HG03066 (cell line): ENCODE measurements around the gene DCLK2.
"Not testable (repeated sequence)": the region's sequence is repeated elsewhere in the genome, so short reads cannot be mapped to it uniquely, and the experiment has no call there.

Source experiments
- ATAC-seq: cut with Tn5 transposase; IDR thresholded peaks from one replicate; pipeline ENCODE4 v1.9.1; 2021; ENCODE audit warnings: low read depth; ENCODE audit not compliant: unreplicated experiment

DCLK2 gene

GRCh38 chr4:150197256-150197655 lies 119.0 kb downstream of the DCLK2 start:
- not testable (repeated sequence) for ATAC-seq

- no peak for ATAC-seq
These were observed 120.8 kb downstream of the DCLK2 start for GRCh38 chr4:150199056-150199455.

- no peak for ATAC-seq
These were observed 126.8 kb downstream of the DCLK2 start for GRCh38 chr4:150205016-150205415.

GRCh38 chr4:150206265-150206664 lies 128.0 kb downstream of the DCLK2 start:
- ATAC-seq: no peak

- no peak for ATAC-seq
These were observed 128.7 kb downstream of the DCLK2 start for GRCh38 chr4:150206954-150207353.

- ATAC-seq: no peak
These were observed 129.6 kb downstream of the DCLK2 start for GRCh38 chr4:150207871-150208270.

- no peak for ATAC-seq
These were observed 131.0 kb downstream of the DCLK2 start for GRCh38 chr4:150209140-150209829.

GRCh38 chr4:150211016-150211415 lies 132.8 kb downstream of the DCLK2 start:
- no peak for ATAC-seq

GRCh38 chr4:150211799-150212445 lies 133.7 kb downstream of the DCLK2 start:
- ATAC-seq: no peak

- ATAC-seq: no peak
These were observed 134.2 kb downstream of the DCLK2 start for GRCh38 chr4:150212485-150212884.

- ATAC-seq: no peak
These were observed 134.7 kb downstream of the DCLK2 start for GRCh38 chr4:150212927-150213326.

- ATAC-seq: no peak
These were observed 137.4 kb downstream of the DCLK2 start for GRCh38 chr4:150215601-150216000.

- ATAC-seq: no peak
These were observed 138.5 kb downstream of the DCLK2 start for GRCh38 chr4:150216726-150217125.

GRCh38 chr4:150217192-150217591 lies 138.9 kb downstream of the DCLK2 start:
- no peak for ATAC-seq

- ATAC-seq: no peak
These were observed 139.6 kb downstream of the DCLK2 start for GRCh38 chr4:150217808-150218207.

GRCh38 chr4:150218447-150218846 lies 140.2 kb downstream of the DCLK2 start:
- no peak for ATAC-seq

GRCh38 chr4:150219841-150220240 lies 141.6 kb downstream of the DCLK2 start:
- ATAC-seq: no peak

GRCh38 chr4:150224896-150225591 lies 146.8 kb downstream of the DCLK2 start:
- ATAC-seq: no peak

- ATAC-seq: no peak
These were observed 151.3 kb downstream of the DCLK2 start for GRCh38 chr4:150229520-150229919.

GRCh38 chr4:150230561-150230960 lies 152.3 kb downstream of the DCLK2 start:
- ATAC-seq: no peak

GRCh38 chr4:150231107-150231770 lies 153.0 kb downstream of the DCLK2 start:
- ATAC-seq: no peak
